Endothelial cell of umbilical vein (primary cell): Measurements from ENCODE around the gene CMTM4.

Source experiments
- CTCF ChIP-seq, 2 donors: IDR thresholded peaks; 1 replicate in 1 of 2; 2 replicates in 1 of 2; pipeline ENCODE4 v1.5.1; 2011; ENCODE audit warnings: low read length in 2 of 2, mild to moderate bottlenecking in 2 of 2, moderate library complexity in 2 of 2, control low read depth in 1 of 2, inconsistent platforms in 1 of 2, low read depth in 1 of 2; ENCODE audit not compliant: insufficient read depth in 1 of 2; ENCODE audit errors: extremely low read depth in 1 of 2
- EZH2 ChIP-seq: IDR thresholded peaks from 2 replicates; pipeline ENCODE4 v1.6.1; 2012; ENCODE audit warnings: borderline replicate concordance, low read depth, mild to moderate bottlenecking, moderate library complexity, low read length, inconsistent platforms; ENCODE audit not compliant: severe bottlenecking
- GATA2 ChIP-seq: IDR thresholded peaks from 2 replicates; pipeline ENCODE4 v1.7.0; 2011; ENCODE audit warnings: low read depth, mild to moderate bottlenecking, moderate library complexity, mixed read lengths, low read length; ENCODE audit not compliant: insufficient read length, insufficient read depth
- JUN ChIP-seq: IDR thresholded peaks from 2 replicates; pipeline ENCODE4 v1.6.1; 2011; ENCODE audit warnings: borderline replicate concordance, low read depth; ENCODE audit not compliant: insufficient read length, insufficient read depth
- MAX ChIP-seq: IDR thresholded peaks from 2 replicates; pipeline ENCODE4 v1.6.1; 2011; ENCODE audit not compliant: insufficient read depth, insufficient read length
- POLR2A ChIP-seq: IDR thresholded peaks from 2 replicates; pipeline ENCODE4 v1.6.1; 2012; ENCODE audit warnings: low read depth, mild to moderate bottlenecking, control low read depth, low read length
- POLR2AphosphoS5 ChIP-seq: IDR thresholded peaks from 2 replicates; pipeline ENCODE4 v1.6.1; 2012; ENCODE audit warnings: low read depth, mild to moderate bottlenecking, control low read depth, low read length, moderate library complexity; ENCODE audit not compliant: insufficient read depth

DNA sequence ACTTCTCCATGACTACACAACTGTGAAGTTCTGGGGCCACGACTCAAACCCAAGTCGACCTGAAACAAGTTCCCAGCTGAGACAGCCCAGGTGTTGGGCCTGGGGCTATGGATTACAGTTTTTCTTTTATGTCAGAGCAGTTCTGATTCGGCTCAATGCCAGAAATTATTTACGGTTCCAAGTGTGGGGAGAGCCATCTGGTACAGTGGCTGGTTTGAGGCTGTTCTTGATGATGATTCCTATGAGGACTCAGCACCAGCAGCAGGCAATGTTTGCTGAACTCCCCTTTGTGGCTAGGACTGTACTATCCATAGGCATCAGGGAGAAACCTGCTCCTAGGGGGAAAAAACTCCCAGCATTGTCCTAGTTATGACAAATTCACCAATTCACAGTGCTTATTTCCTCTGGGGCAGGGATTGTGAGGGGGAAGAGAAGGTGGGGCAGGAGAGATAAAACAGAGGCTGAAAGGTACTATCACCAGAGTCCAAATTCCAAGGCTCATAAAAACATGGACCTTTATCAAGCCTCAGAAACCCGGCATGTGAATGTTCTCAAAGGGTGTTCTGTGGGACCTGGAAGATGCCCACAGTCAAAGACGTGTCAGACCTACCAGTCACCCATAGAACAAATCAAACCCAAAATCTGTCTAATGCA is 18.2 kb upstream of the CMTM4 start:
- no peak for TF ChIP-seq POLR2A
- TF ChIP-seq CTCF (IDR thresholded peaks at IDR 0.05; ENCODE audit: extremely low read depth in 1 of 2, insufficient read depth in 1 of 2, low read depth in 1 of 2, low read length in 2 of 2): no peak
- TF ChIP-seq MAX: no peak
- TF ChIP-seq POLR2AphosphoS5: no peak
- TF ChIP-seq EZH2: no peak
- TF ChIP-seq GATA2: no peak
- TF ChIP-seq JUN: no peak
